Mesenchymal stem cell (in vitro differentiated cells and primary cell): ENCODE data around the gene SOX6.
"Not testable (repeated sequence)": the region's sequence is repeated elsewhere in the genome, so short reads cannot be mapped to it uniquely, and the experiment has no call there.

ENCODE experiments used
- DNase-seq: peaks from one replicate; pipeline ENCODE4 v3.0.0-alpha.2; 2013
- H2AFZ ChIP-seq: one replicate; pipeline ENCODE4 v1.6.1; 2013; ENCODE audit warnings: low read depth, mild to moderate bottlenecking, control low read depth, inconsistent platforms, low read length, moderate library complexity
- H2AK5ac ChIP-seq: 2 replicates; pipeline ENCODE4 v1.6.1; 2013; ENCODE audit warnings: low read length, moderate library complexity, mild to moderate bottlenecking, inconsistent platforms; ENCODE audit not compliant: severe bottlenecking
- H2BK120ac ChIP-seq: one replicate; pipeline ENCODE4 v1.6.1; 2013; ENCODE audit warnings: low read depth, mild to moderate bottlenecking, inconsistent platforms, low read length, moderate library complexity
- H2BK12ac ChIP-seq, 2 experiments: one replicate each; pipeline ENCODE4 v1.6.1; 2013; ENCODE audit warnings: inconsistent platforms in 2 of 2, low read length in 2 of 2, mild to moderate bottlenecking in 2 of 2, moderate library complexity in 2 of 2, control low read depth in 1 of 2
- H2BK15ac ChIP-seq: one replicate; pipeline ENCODE4 v1.6.1; 2013; ENCODE audit warnings: mild to moderate bottlenecking, low read depth, inconsistent platforms; ENCODE audit not compliant: poor library complexity, severe bottlenecking
- H2BK5ac ChIP-seq: 2 replicates; pipeline ENCODE4 v1.6.1; 2013; ENCODE audit warnings: low read depth, mild to moderate bottlenecking, low read length, control low read depth, inconsistent platforms; ENCODE audit not compliant: poor library complexity, severe bottlenecking
- H3K14ac ChIP-seq, 2 experiments: one replicate each; pipeline ENCODE4 v1.6.1; 2013; ENCODE audit warnings: inconsistent platforms in 2 of 2, low read length in 2 of 2, control low read depth in 1 of 2, mild to moderate bottlenecking in 1 of 2, moderate library complexity in 1 of 2
- H3K18ac ChIP-seq, 2 experiments: one replicate each; pipeline ENCODE4 v1.6.1; 2013; ENCODE audit warnings: inconsistent platforms in 2 of 2, low read length in 2 of 2, control low read depth in 1 of 2, low read depth in 1 of 2, mild to moderate bottlenecking in 1 of 2
- H3K23ac ChIP-seq, 2 experiments: one replicate each; pipeline ENCODE4 v1.6.1; 2013; ENCODE audit warnings: inconsistent platforms in 2 of 2, low read length in 2 of 2, mild to moderate bottlenecking in 2 of 2, moderate library complexity in 2 of 2, control low read depth in 1 of 2
- H3K27ac ChIP-seq: 2 replicates; pipeline ENCODE4 v1.5.1; 2013; ENCODE audit warnings: mild to moderate bottlenecking, moderate library complexity, low read length, control low read depth, inconsistent platforms; ENCODE audit not compliant: poor library complexity, severe bottlenecking
- H3K27me3 ChIP-seq, 2 experiments: 2 replicates each; pipeline versions ENCODE4 v1.6.1 to v1.7.0; 2013; ENCODE audit warnings: low read length in 2 of 2, mild to moderate bottlenecking in 2 of 2, moderate library complexity in 2 of 2, control low read depth in 1 of 2, inconsistent platforms in 1 of 2; ENCODE audit not compliant: control insufficient read depth in 1 of 2, insufficient read depth in 1 of 2
- H3K36me3 ChIP-seq, 2 experiments: 2 replicates each; pipeline versions ENCODE4 v1.6.1 to v1.7.0; 2013; ENCODE audit warnings: low read length in 2 of 2, control low read depth in 1 of 2, inconsistent platforms in 1 of 2, low read depth in 1 of 2, mild to moderate bottlenecking in 1 of 2; ENCODE audit not compliant: insufficient read depth in 2 of 2, control insufficient read depth in 1 of 2
- H3K4ac ChIP-seq, 2 experiments: one replicate each; pipeline ENCODE4 v1.6.1; 2013; ENCODE audit warnings: inconsistent platforms in 2 of 2, low read length in 2 of 2, mild to moderate bottlenecking in 2 of 2, moderate library complexity in 2 of 2, control low read depth in 1 of 2, low read depth in 1 of 2
- H3K4me1 ChIP-seq: 2 replicates; pipeline ENCODE4 v1.6.1; 2013; ENCODE audit warnings: low read depth, low read length, control low read depth; ENCODE audit not compliant: control insufficient read depth, insufficient read depth
- H3K4me2 ChIP-seq: 2 replicates; pipeline ENCODE4 v1.6.1; 2013; ENCODE audit warnings: low read length, mild to moderate bottlenecking, inconsistent platforms; ENCODE audit not compliant: poor library complexity, severe bottlenecking
- H3K4me3 ChIP-seq, 2 experiments: 2 replicates each; pipeline versions ENCODE4 v1.5.1 to v1.7.0; 2013; ENCODE audit warnings: low read length in 2 of 2, mild to moderate bottlenecking in 2 of 2, control low read depth in 1 of 2, low read depth in 1 of 2; ENCODE audit not compliant: insufficient read depth in 1 of 2
- H3K79me1 ChIP-seq: replicated peaks from 2 replicates; pipeline ENCODE4 v1.6.1; 2013; ENCODE audit warnings: mild to moderate bottlenecking, control low read depth, low read length, inconsistent platforms; ENCODE audit not compliant: poor library complexity, severe bottlenecking
- H3K9ac ChIP-seq: 2 replicates; pipeline ENCODE4 v1.7.0; 2013; ENCODE audit warnings: mild to moderate bottlenecking, low read length, moderate library complexity
- H3K9me3 ChIP-seq: 2 replicates; pipeline ENCODE4 v1.7.0; 2013; ENCODE audit warnings: mild to moderate bottlenecking, low read length; ENCODE audit not compliant: control insufficient read depth
- H4K8ac ChIP-seq: one replicate; pipeline ENCODE4 v1.6.1; 2013; ENCODE audit warnings: inconsistent platforms, mild to moderate bottlenecking, low read length, moderate library complexity
- H4K91ac ChIP-seq: one replicate; pipeline ENCODE4 v1.6.1; 2013; ENCODE audit warnings: mild to moderate bottlenecking, low read length, inconsistent platforms
- WGBS: methylation state at CpG from one replicate; pipeline ENCODE4 v1.1.7; 2013; ENCODE audit warnings: mixed read lengths; 5-methylcytosine and 5-hydroxymethylcytosine counted together

The SOX6 gene

DNA sequence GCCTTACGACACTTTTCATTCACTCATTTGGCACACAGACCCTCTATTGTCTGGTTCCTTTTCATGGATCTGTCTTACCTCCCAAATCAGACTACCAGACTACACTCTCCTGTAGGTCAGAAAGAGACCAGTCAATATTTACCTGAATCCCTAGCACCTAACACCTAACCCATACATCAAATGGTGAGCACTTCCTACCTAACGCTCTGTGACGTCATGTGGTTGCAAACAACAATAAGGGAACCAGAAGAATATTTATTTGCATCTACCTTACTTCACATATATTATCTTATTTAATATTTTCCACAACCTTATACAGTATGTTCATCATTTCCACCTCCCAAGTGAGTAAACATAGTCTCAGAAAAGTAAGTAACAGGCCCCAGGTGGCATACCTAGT lies 323.4 kb downstream of the SOX6 start:
- Histone ChIP-seq H3K4ac (no peak overlapping the region), H3K36me3 (no peaks in the 10 kb centered on the region), H2AFZ (no peak overlapping the region), H3K23ac (no peak overlapping the region), H3K14ac (no peak overlapping the region), H2BK15ac (no peak overlapping the region), H3K4me2 (no peak overlapping the region), H4K91ac (no peak overlapping the region), H3K9me3 (no peaks in the 10 kb centered on the region), H2BK12ac (no peak overlapping the region), H3K27me3 (no peaks in the 10 kb centered on the region), H2BK120ac (no peak overlapping the region), H4K8ac (no peak overlapping the region), H2AK5ac (no peak overlapping the region), H3K18ac (no peak overlapping the region), H3K9ac (no peak overlapping the region), H2BK5ac (no peak overlapping the region), H3K27ac (no peak overlapping the region), H3K4me3 (no peak overlapping the region), H3K79me1 (no peaks in the 10 kb centered on the region), H3K4me1 (no peaks in the 10 kb centered on the region)
- DNase-seq = no peak
- WGBS = 100% methylated on average over 3 of the region's 3 CpGs

DNA sequence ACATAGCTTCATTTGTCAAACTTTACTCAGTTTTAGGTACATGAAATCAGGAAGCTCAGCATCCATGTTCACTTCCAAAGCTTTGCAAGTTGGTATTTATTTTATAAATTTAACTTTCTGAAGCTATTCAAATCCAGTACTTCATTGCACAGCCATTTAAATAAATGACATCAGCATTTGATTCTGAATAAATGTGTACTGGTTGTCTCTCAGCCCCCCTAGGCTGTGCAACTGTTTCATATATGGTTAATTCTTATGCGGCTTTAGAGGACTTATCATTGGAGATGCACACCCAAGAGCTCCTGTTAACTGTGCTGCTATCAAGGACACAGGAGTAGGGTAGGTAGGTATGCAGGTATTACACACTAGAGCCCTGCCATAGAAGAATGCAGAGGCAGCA lies 325.1 kb downstream of the SOX6 start:
- Histone ChIP-seq H3K23ac (no peak overlapping the region), H3K36me3 (no peaks in the 10 kb centered on the region), H4K91ac (no peak overlapping the region), H3K14ac (no peak overlapping the region), H2AFZ (no peak overlapping the region), H3K18ac (no peak overlapping the region), H3K4me3 (no peak overlapping the region), H3K4me1 (no peaks in the 10 kb centered on the region), H2BK5ac (no peak overlapping the region), H2AK5ac (no peak overlapping the region), H3K4me2 (no peak overlapping the region), H3K27me3 (no peaks in the 10 kb centered on the region), H2BK12ac (no peak overlapping the region), H2BK120ac (no peak overlapping the region), H4K8ac (no peak overlapping the region), H3K4ac (no peak overlapping the region), H3K9ac (no peak overlapping the region), H3K27ac (no peak overlapping the region), H2BK15ac (no peak overlapping the region), H3K9me3 (no peaks in the 10 kb centered on the region), H3K79me1 (no peaks in the 10 kb centered on the region)
- 94% methylated on average over 1 of the region's 1 CpG for WGBS
- no peak for DNase-seq

DNA sequence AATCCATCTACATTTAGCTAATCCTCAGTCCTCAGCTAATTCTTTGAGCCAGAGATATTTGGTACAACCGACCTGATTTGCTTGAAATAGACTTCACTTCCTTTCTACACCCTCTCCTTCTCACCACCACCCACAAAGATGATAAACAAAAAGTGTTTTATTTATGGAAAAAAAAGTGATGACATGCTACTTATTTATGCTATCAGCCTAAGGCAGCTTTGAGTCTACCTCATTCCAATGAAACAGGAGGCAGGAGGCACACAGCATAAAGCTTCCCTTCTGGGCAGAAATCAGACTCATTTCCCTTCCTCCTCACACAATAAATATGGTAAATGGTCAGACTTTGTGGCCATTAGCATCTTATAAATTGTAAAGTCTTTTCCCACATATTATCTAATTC lies 325.7 kb downstream of the SOX6 start:
- Histone ChIP-seq H3K27ac (no peak overlapping the region), H2AFZ (no peak overlapping the region), H3K27me3 (no peaks in the 10 kb centered on the region), H4K91ac (no peak overlapping the region), H3K14ac (no peak overlapping the region), H3K4me2 (no peak overlapping the region), H3K18ac (no peak overlapping the region), H3K4me3 (no peak overlapping the region), H2AK5ac (no peak overlapping the region), H2BK120ac (no peak overlapping the region), H3K23ac (no peak overlapping the region), H4K8ac (no peak overlapping the region), H3K9me3 (no peaks in the 10 kb centered on the region), H3K79me1 (no peaks in the 10 kb centered on the region), H2BK5ac (no peak overlapping the region), H3K4ac (no peak overlapping the region), H3K4me1 (no peaks in the 10 kb centered on the region), H3K36me3 (no peaks in the 10 kb centered on the region), H2BK15ac (no peak overlapping the region), H3K9ac (no peak overlapping the region), H2BK12ac (no peak overlapping the region)
- WGBS = 0% methylated on average over 1 of the region's 1 CpG
- peak; percentile 27 for DNase-seq

DNA sequence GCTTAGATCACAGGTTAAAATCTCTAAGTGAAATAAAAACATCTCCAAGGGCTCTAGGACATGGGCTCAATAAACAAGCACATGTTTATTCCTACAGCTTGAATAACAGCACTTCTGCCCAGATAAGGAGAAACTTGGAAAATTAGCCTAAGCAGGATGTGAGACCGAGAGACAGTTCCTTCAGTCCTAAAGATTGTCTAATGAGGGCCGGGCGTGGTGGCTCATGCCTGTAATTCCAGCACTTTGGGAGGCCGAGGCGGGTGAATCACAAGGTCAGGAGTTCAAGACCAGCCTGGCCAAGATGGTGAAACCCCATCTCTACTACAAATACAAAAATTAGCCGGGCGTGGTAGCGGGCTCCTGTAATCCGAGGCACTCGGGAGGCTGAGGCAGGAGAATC lies 327.2 kb downstream of the SOX6 start:
- not testable (repeated sequence) for H3K4me3 ChIP-seq, H3K79me1 ChIP-seq, H3K9me3 ChIP-seq, H3K23ac ChIP-seq, H3K4me2 ChIP-seq, H3K9ac ChIP-seq, H3K27me3 ChIP-seq, H2BK12ac ChIP-seq, H2BK120ac ChIP-seq, H3K18ac ChIP-seq, H3K36me3 ChIP-seq, H3K4ac ChIP-seq, H3K27ac ChIP-seq, H2BK5ac ChIP-seq, H2AK5ac ChIP-seq, H2BK15ac ChIP-seq, H2AFZ ChIP-seq, H4K91ac ChIP-seq, H3K14ac ChIP-seq, H4K8ac ChIP-seq, H3K4me1 ChIP-seq
- WGBS = 73% methylated on average over 10 of the region's 10 CpGs
- DNase-seq = peak; percentile 32
